GM18502 (cell line): ENCODE measurements around the gene IL20.

Source experiments
- ATAC-seq: cut with Tn5 transposase; IDR thresholded peaks from one replicate; pipeline ENCODE4 v1.9.1; 2021; ENCODE audit warnings: mild to moderate bottlenecking; ENCODE audit not compliant: unreplicated experiment, poor library complexity

IL20 gene, protein sequence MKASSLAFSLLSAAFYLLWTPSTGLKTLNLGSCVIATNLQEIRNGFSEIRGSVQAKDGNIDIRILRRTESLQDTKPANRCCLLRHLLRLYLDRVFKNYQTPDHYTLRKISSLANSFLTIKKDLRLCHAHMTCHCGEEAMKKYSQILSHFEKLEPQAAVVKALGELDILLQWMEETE

DNA sequence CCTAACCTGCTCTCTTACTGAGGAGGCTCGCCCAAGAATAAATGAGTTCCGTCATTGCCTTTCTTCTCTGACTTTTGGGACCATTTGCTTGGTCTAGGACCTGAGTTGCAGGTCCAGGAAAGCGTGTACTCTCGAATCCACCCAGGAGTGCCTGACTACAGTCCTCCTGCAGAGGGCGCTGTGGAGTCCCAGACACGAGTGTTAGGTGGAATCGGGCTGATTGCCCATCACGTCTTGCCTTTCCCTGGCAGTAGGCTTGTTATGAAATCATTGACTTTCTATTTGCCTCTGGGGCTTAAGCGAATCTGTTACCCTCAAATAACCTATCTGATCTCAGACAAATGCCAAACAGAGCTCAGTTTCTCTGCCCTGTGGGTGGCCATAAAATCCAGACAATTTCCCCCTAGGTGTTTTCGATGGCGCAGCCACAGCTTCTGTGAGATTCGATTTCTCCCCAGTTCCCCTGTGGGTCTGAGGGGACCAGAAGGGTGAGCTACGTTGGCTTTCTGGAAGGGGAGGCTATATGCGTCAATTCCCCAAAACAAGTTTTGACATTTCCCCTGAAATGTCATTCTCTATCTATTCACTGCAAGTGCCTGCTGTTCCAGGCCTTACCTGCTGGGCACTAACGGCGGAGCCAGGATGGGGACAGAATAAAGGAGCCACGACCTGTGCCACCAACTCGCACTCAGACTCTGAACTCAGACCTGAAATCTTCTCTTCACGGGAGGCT, at the start of gene IL20:
TSS of gene IL20 (plus strand) at position 685 of the 733 bp plus-strand sequence. CDS start 230 bp downstream, outside the sequence.
- no peak for ATAC-seq

DNA sequence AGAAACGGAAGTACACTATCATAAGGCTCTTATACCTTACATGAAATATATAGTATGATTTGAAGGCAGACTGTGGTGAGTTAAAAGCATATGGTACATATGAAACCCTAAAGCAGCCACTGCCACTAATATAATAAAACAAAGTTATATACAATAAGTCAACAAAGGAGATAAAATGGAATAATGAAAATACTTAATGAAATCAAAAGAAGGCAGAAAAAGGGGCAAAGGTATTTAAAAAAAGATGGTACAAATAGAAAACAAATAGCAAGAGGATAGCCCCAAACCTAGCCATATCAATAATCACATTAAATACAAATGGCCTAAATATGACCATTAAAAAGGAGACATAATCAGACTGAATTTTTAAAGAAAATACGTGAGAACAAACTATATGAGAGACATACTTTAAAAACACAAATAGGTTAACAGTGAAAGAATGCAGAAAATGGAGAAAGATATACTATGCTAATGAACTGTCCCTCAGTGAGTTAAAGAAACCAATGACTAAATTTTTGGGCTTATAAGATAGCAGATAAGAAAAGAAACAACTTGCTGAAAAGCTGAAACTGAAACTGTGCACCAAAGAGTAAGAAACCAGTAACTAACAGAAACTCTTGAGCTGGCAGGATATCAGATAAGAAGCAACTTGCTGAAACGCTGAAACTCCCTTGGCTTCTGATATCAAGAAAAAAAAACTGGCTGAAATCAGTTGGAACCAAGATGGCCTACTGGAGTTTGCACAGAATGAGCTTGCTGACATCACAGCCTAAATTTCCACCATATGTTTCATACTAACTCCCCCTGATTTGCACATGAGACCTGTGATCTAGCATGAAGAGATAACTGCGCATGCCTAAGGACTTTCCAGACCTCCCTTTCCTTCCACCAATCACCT, 48.8 kb upstream of the IL20 start:
- peak; percentile 70 for ATAC-seq

DNA sequence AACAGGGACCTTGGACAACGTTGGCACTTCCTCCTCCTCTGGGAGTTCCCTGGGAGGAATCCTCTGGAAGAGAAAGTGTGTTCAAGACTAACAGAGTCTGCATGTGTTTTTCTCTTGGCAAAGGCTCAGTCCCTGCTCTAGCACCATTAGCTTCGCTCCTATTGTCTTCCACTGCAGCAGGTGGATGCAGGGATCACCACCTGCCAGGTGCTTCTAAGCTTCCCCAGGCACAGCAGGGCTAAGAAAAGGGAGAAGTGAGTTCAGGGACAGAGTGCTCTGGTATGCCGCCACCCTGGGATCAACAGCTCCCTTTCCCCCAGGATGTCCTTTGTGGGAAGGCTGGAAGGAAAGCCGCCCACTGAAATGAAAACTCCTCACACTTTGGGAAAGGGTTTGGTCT, 43.9 kb upstream of the IL20 start:
- ATAC-seq = no peak

DNA sequence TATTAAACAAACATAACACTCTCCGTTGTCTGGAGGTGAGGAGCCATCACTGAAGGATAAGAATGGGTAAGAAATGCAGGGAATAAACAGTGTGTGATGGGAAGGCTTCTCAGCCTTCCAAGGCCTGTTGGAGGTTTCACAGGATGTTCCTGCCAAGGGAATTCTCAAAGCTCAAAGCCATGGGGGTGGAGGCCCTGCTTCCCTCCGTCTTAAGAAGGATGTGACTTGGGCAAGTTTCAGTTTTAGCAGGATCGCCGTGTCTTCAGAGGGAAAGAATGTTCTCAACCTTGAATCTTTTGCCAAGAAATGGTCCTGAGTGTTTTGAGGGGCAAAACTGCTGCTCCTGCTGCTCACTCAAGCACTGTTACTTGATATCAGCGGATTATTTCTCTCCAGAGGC, 41.7 kb upstream of the IL20 start:
- ATAC-seq = no peak

DNA sequence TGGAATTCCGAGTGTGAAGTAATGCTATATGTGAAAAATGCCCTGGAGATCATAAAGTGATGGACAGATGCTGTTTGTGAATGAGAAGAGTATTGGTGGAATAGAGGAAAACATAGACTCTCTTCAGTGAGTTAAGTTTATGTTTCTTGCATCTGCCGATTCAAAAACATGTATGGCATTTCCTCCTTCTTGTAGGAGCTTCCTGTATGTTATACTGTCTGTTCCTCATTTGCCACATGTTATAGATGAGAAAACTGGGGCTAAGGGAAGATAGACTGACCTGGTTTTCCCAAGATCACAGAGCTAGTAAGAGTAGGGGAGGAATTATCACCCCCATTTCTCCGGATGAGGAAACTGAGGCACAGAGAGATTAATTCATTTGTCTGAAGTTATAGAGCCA, 41.1 kb upstream of the IL20 start:
- ATAC-seq = no peak

DNA sequence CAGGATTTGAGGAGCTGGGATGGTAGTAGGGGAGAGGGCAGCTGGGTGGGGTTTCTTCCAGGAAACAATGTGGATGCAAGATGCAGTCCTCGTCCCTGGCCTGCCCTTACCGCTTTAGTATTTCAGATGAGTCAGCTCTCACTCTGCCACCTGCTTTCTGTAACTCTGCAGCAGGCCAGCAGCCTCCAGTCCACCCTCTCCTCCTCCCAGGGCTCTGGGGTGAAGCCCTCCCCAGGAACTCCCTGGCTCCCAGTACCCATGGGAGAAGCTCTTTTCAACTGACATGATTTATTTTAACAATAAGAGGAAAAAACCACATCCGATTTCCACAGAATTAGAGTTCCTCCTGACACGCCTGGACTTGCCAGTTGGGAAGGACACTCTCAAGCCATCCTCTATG, 39.0 kb upstream of the IL20 start:
- ATAC-seq = no peak

DNA sequence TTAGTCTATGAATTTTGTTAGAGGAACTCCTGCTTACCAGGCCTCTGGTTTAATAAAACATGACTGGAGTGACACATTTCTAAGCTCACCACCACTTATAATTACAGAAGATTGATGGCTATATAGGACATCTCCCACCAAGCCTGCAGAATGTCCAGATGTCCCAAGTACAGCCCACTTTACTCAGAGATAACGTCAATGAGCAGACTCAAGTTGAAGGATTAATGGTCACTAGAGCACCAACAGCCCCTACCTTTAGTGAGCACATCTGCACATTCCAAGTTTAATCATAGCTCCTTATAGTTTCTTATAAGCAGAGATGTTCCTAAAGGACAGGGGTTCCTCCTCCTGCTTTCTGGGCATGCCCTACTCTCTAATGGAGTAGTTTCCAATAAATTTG, 37.4 kb upstream of the IL20 start:
- no peak for ATAC-seq

DNA sequence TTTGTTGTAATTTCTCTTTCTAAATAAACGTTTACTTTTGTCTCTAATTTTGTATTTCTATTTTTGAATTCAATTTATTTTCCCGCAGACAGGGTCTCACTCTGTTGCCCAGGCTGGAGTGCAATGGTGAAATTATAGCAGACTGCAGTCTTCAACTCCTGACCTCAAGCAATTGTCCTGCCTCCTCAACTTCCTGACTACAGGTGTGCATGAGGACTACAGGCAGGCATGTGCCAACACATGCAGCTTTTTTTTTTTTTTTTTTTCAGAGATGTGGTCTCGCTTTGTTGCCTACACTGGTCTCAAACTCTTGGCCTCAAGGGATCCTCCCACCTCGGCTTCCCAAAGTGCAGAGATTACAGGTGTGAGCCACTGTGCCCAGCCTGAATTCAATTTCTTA, 36.7 kb upstream of the IL20 start:
- ATAC-seq = no peak

DNA sequence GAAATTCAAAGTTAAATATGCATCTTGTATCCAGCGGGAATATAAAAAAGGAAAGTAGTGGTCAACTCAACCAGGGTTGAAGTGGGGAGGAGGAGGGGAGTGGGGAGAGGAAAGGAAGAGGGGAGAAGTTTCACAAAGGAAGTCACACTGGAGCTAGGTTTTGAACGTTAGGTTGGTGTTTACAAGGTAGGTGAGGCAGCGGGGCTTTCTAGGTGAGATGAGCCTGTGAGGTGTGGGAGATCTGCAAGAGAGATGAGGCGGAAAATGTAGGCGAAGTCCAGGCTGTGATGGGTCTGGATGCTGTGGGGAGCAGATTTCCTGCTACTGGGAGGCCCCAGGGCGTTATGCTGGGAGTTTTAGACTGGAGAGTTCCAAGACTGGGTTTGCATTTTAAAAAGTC, 36.1 kb upstream of the IL20 start:
- ATAC-seq = no peak

DNA sequence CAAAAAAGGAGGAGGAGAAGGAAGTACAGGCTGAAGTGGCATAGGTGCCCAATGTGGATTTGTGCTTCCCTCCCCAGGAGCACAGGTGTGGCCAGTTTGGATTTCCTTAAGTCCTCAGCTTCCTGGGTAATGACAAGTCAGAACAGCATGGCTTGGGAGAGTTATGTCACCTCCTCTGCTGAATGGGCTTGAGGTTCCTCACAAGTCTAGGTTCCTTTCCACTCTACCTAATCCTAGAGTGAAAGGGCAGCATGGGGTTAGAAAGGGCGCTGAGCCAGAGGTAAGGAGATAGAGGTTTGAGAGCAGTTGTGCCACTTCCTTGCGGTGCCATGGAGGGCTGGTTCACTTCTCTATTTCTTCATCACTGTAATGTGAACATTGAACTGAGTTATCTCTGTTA, 35.5 kb upstream of the IL20 start:
- no peak for ATAC-seq

DNA sequence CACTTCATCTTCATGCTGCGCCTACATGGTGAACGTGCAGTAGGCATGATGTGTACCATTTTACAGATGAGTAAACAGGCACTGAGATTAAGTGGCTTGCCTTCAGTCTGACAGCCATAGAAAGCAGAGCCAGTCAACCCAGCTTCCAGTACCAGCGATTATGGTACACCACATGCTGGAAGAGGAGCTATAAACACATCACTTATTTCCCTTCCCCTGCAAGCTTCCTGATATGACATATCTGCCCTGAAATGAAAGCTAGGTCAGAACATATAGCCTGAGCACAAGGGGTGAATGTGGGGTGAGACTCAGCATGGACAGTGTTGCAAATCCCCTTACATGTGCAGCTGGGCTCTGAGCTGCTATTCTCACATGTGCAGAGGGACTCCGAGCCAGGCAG, 33.8 kb upstream of the IL20 start:
- ATAC-seq = no peak

DNA sequence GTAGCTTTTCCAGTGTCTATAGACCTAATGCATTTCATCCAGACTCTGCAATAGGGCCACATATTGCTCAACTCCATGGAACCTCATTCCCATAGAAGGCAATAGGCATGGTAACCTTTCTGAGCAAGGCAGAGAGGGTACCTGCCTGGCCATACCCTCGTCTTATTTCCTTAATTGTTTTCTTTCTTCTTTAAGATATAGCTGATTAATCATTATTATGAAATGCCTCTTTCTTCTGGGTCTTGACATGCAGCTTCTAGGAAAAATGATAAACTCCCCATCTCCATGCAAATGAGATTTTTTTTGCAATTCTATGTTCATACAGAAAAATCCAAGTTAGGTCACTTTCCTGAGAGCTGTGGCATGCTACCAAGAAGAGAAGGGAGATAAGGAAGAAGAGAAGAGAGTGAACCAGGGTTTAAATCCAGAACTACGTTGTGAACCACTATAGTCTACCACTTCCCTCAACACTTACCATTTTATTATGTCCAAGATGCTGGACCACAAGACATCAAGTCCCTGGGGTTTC, 33.0 kb upstream of the IL20 start:
- no peak for ATAC-seq

DNA sequence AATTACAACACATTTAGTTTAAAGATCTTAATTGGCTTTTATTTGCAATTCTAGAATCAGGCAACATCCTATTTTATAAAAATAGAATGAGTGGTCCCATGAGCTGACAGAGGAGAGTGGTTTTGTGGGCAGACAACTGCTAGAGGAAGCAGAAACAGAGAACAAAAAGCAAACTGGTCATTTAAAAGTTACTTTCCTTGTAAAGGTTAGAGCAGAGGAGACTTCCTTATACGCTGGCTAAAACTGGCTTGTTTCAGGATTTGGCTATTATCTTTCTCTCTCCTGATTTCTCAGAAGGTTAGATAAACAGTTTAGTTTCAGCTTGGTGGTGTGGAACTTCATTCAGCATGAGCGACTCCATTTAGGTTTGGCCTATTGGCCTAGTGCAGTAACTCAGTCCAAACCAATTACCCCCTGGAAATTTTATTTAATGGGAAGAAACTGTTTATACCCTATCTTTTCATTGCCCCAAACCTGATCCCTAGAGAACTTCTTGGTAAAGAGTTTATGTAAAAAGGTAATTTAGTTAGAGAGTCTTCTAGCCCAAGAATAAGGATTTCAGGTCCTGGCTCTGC, 32.2 kb upstream of the IL20 start:
- no peak for ATAC-seq

DNA sequence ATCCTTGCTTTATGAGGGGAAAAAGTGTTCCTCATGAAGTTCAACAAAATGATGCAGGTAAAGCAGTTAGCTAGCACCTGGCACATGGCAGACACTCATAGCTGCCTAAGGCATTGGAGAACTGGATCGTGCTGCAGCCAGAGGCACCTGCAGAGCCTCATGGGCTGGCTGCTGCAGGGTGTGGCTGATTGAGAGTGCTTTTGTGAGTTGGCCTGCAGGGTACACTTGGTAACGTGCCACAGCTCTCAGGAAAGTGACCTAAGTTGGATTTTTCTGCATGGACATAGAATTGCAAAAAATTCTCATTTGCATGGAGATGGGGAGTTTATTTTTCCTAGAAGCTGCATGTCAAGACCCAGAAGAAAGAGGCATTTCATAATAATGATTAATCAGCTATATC, 31.6 kb upstream of the IL20 start:
- no peak for ATAC-seq

DNA sequence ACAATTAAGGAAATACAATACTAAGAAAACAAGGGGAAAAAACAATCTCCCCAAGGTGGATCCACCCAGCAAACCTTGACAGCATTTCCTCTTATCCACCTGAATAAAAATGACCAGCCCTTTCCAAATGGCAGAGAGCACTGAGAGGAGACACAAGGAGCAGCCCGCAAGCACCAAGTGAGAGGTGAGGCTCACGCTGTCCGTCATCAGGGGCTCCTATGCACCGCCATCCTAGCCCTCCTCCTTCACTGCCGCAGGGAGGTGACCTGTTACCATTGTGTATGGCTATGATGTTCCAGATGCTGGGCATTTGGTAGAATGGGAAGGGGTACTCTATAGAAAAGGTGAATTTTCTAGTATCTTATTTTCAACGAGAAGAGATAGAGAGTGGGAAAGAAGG, 31.2 kb upstream of the IL20 start:
- no peak for ATAC-seq

DNA sequence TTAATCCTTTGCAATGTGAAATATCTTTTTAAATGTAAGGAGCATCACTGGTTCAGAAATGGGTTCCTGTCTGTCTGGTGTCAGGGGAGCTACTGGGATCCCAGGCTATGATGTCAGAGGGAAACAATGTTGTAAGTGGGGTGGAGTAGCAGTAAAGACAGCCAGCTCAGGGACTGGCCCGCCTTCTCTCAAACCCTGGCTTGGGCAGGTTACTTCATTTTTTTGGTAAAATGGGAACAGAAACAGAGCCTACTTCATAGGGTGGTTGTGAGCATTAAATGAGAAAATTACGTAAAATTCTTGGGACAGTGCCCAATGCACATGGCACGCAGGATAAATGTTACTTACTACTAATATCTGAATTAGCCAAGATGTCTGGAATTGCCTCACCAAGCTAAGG, 30.7 kb upstream of the IL20 start:
- ATAC-seq = no peak

DNA sequence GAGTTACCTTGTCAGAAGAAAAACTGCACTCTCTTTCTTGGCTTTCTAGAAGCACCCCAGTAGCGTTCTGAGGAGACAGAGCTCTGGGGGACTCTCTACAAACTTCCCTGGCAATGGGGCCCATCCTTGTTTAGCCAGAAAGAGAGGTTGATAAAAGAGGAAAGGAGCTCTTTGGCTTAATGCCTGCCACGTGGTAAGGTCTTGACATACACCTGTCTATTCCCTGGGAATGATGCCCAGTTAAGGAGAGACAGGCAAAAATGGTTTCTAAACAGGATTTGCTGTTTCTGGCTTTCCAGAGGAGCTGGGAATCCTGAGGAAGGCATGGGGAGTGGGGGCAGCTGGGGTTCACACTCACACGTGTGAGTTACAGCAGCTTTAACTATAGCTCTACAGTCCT, 30.2 kb upstream of the IL20 start:
- ATAC-seq = no peak

DNA sequence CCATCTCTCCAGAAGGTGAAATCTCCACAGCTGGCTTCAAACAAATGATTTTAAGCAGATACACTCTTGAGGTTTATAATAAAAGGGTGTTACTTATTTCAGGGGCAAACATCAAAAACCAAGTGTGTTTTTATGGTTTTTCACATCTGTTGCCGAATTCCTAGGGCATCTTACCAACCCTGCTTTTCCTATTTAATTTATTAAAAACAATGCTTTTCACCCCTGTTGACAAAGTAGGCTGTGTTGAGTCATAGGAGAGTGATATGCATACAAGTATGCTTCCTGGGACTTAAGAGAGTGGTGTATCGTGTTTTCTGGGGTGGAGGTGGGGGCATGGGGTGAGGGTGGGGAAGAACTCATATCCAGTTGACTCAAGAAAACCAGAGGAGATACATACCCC, 29.3 kb upstream of the IL20 start:
- ATAC-seq = no peak

DNA sequence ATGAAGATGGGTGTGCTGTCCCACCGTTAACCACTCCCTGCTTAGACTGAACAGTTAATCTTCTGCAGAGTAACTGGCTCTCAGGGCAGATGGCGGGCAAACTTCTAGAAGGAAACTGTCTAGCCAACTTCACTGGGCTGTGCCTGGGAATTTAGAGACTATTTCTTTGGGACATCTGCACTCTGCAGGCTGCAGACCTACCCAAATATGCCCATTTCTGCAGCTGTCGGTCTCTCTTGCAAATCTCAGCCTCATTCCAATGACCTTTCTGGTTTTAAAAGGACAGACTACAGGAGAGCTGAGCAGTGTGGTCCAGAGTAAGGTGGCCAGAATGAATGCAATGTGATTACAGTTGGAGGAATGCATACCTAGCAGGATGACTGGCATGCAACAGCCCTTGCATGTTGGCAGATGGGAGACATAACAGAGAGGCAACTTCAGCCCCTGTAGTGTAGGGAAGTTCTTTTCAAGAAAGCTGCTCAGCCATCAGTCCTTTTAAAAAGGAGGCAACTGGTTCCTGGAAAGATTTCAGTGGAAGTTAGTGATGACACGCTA, 26.3 kb upstream of the IL20 start:
- ATAC-seq = no peak

DNA sequence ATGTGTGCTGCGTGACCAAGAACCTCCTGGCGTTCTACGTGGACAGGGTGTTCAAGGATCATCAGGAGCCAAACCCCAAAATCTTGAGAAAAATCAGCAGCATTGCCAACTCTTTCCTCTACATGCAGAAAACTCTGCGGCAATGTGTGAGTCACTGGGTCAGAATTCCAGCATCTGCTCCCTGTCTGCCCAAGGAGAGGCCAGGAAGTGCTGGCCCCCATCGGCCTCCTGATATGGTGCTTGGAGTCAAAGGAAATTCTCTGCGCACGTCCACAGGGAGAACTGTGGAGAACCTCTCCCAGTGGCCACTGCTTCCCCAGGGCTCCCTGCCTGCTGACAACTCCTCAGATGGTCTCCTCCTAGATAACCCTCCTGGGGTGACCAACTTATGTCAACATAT, 25.6 kb upstream of the IL20 start:
- ATAC-seq = no peak
